GM18870 (cell line): Measurements from ENCODE around the gene LCN9.
"Not testable (repeated sequence)": the region's sequence is repeated elsewhere in the genome, so short reads cannot be mapped to it uniquely, and the experiment has no call there.

Source experiments
- ATAC-seq: cut with Tn5 transposase; IDR thresholded peaks from one replicate; pipeline ENCODE4 v1.9.1; 2021; ENCODE audit warnings: moderate library complexity; ENCODE audit not compliant: unreplicated experiment

The LCN9 gene

GRCh38 chr9:135670721-135671590 is 7.8 kb downstream of the LCN9 start:
- no peak for ATAC-seq

DNA sequence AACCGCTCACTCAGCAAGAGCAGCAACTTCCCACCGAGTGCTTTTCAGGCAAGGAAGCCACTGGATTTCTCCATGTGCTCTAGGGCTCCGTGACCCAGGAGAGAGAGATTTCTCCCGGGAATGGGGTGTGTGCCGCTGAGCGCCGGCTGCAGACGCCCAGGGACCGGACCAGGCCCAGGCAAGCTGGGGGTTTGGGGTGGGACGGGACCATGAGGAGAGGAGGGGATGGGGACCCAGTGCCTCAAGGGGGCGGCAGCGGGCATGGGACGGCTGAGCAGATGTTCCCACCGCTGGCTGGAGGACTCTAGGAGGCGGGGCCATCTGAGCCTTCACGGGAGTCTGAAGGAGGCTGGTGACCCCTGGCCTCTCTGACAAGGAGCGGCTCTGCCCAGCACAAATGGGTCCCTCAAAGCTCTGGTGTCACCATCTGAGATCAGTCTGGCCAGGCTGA is 8.5 kb downstream of the LCN9 start:
- no peak for ATAC-seq

DNA sequence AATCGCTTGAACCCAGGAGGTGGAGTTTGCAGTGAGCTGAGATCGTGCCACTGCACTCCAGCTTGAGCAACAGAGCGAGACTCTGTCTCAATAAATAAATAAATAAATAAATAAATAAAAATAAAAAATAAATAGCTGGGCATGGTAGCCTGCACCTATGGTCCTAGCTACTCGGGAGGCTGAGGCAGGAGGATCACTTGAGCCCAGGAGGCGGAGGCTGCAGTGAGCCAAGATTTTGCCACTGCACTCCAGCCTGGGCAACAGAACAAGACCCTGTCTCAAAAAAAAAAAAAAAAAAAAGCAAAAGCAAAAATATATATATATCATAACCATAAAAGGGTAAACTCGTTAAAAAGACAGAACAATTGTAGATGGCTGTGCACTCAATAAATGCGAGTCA is 9.7 kb downstream of the LCN9 start:
- ATAC-seq = not testable (repeated sequence)

DNA sequence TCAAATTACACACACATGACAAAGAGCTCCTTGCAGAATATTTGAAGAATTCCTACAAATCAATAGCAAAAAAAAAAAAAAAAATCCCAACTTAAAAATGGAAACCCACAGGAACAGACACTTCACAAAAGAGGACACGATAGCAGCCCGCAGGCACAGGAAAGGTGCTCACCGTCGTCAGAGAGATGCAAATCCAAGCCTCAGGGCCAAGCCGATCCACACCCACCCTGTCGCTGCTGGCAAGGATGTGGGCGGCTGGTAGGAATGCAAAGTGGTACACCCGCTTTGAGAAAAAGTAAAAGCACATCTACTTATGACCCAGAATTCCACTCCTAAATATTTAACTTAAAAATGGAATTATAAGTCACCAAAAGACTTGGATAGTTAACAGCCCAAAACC is 10.8 kb downstream of the LCN9 start:
- ATAC-seq = no peak

GRCh38 chr9:135674977-135675376 is 11.9 kb downstream of the LCN9 start:
- no peak for ATAC-seq

GRCh38 chr9:135676891-135677290 is 13.8 kb downstream of the LCN9 start:
- no peak for ATAC-seq

DNA sequence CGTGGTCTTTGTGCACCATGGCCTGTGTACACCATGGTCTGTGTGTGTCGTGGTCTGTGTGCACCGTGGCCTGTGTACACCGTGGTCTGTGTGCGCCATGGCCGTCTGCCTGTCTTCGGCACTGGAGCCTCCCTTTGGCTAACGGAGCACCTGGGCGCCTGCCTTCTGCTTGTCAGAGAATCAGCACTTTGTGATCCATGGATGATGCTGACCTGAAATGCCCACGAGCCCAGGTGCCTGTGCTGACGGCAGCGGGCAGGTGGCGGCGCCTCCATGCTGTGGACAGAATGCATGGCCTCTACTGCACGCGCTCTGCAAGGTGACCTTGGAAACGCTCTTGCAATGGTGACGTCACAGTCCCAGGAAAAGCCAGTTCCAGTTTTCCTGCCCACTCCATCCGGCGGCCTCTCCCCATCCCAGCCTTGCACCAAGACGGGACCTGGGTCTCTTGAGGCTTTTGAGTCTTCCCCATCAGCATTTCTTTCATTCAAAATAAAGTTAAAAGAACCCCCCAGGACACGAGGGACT is 14.6 kb downstream of the LCN9 start:
- no peak for ATAC-seq

GRCh38 chr9:135678236-135679017 is 15.3 kb downstream of the LCN9 start:
- no peak for ATAC-seq

GRCh38 chr9:135680056-135680455 is 16.9 kb downstream of the LCN9 start:
- no peak for ATAC-seq

- ATAC-seq = no peak
These were observed 18.1 kb downstream of the LCN9 start for GRCh38 chr9:135681161-135681560.

- ATAC-seq = no peak
These were observed 20.4 kb downstream of the LCN9 start for GRCh38 chr9:135683401-135684034.

- no peak for ATAC-seq
These were observed 21.6 kb downstream of the LCN9 start for GRCh38 chr9:135684691-135685090.

DNA sequence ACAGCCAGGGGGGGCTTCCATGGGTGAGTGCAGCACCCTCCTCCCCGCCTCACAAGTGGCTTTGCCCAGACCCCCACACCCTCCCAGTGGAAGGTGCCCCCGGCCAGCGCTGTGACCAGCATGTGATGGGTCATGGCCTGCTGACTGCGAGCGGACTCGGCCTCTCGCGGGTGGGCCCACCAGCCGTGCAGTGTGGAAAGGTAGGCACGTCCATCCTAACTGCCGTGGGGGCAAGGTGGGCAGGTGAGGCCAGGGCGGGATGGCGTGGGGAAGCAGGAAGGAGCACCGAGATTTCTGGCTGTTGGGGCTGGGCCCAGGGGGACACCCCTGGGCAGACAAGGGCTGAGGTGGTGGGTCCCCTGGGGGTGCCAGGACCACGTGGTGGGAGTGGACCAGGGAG is 24.1 kb downstream of the LCN9 start:
- no peak for ATAC-seq

GRCh38 chr9:135689011-135689410 is 25.9 kb downstream of the LCN9 start:
- no peak for ATAC-seq

- no peak for ATAC-seq
These were observed 27.9 kb downstream of the LCN9 start for GRCh38 chr9:135690836-135691570.

- no peak for ATAC-seq
These were observed 29.3 kb downstream of the LCN9 start for GRCh38 chr9:135692410-135692809.

- no peak for ATAC-seq
These were observed 30.2 kb downstream of the LCN9 start for GRCh38 chr9:135693265-135693664.

DNA sequence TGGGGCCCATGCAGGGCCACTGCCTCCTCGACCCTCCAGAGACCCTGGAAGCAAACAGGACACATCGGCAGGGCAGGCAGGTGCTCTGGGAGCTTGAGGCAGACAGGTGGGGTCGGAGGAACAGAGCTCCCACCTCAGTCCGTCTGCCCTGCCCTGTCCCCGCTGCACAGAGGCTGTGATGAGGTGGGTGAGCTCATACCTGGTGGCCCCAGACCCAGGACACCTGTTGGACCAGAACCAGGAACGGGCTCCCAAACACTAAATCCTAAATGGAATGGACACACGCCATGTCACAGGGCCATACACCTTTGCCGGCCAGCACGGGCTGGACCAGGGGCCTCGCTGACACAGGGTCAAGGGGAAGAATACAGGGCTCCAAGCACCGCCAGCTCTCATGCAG is 30.7 kb downstream of the LCN9 start:
- no peak for ATAC-seq

DNA sequence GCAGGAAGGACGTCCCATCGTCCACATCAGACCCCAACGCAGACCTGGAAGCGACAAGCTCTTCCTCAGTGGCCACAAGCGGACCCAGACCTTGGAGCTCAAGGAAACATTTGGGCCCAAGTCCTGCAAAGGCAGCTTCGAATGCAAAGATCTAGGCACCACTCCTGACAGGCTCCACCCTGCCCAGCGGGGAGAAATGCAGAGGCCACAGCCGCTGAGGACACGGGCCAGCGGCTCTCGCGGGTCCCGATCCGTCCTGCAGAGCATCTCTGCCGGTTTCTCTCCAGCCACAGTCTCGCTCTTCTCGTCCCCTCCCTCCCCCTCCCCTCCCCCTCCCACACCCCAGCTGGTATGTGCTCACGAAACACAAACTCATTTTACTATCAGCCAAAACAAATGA is 31.3 kb downstream of the LCN9 start:
- no peak for ATAC-seq

GRCh38 chr9:135695036-135695435 is 31.9 kb downstream of the LCN9 start:
- no peak for ATAC-seq

GRCh38 chr9:135695642-135696041 is 32.5 kb downstream of the LCN9 start:
- no peak for ATAC-seq
